ENCODE results near the gene MREG.

Gene MREG

GRCh38 chr2:216049452-216049851, 36.1 kb upstream of the MREG start:
- DNase-seq (ENCODE audit: low spot score) = no peak
- TF ChIP-seq CTCF (IDR thresholded peaks at IDR 0.05; ENCODE audit: extremely low read depth, missing control alignments) = no peak

- no peak for DNase-seq (ENCODE audit: low spot score)
- no peak for TF ChIP-seq CTCF (IDR thresholded peaks at IDR 0.05; ENCODE audit: extremely low read depth, missing control alignments)
Observed at GRCh38 chr2:216047397-216047796, 34.0 kb upstream of the MREG start.

- no peak for DNase-seq (ENCODE audit: low spot score)
- no peak for TF ChIP-seq CTCF (IDR thresholded peaks at IDR 0.05; ENCODE audit: extremely low read depth, missing control alignments)
Observed at GRCh38 chr2:216044883-216045486, 31.6 kb upstream of the MREG start.

GRCh38 chr2:216043949-216044348, 30.6 kb upstream of the MREG start:
- TF ChIP-seq CTCF (IDR thresholded peaks at IDR 0.05; ENCODE audit: extremely low read depth, missing control alignments) = no peak

GRCh38 chr2:216041438-216041837, 28.1 kb upstream of the MREG start:
- TF ChIP-seq CTCF (IDR thresholded peaks at IDR 0.05; ENCODE audit: extremely low read depth, missing control alignments) = no peak
- no peak for DNase-seq (ENCODE audit: low spot score)

More at GRCh38 chr2:216043949-216044348, 30.6 kb upstream of the MREG start:
- no peak for DNase-seq (ENCODE audit: low spot score)

- TF ChIP-seq CTCF (IDR thresholded peaks at IDR 0.05; ENCODE audit: extremely low read depth, missing control alignments) = no peak
- DNase-seq (ENCODE audit: low spot score) = no peak
Observed at GRCh38 chr2:216039918-216040317, 26.6 kb upstream of the MREG start.

GRCh38 chr2:216034065-216034464, 20.7 kb upstream of the MREG start:
- peak; percentile 66 for DNase-seq (ENCODE audit: low spot score)
- peak; percentile 68 for TF ChIP-seq CTCF (IDR thresholded peaks at IDR 0.05; ENCODE audit: extremely low read depth, missing control alignments)
